GM12864 (cell line): ENCODE measurements around the gene MAP1S.

Experiments used
- DNase-seq: peaks from one replicate; pipeline ENCODE4 v3.0.0-alpha.2; 2011; ENCODE audit warnings: low read depth
- H3K4me3 ChIP-seq: 2 replicates; pipeline ENCODE4 v1.5.1; 2011; ENCODE audit warnings: mild to moderate bottlenecking, low read depth, low read length, control low read depth
- TF ChIP-seq, protein P1 (sequence below): IDR thresholded peaks from 2 replicates; pipeline ENCODE4 v1.5.1; 2011; ENCODE audit warnings: low read depth, mild to moderate bottlenecking, moderate library complexity, low read length, control low read depth, inconsistent platforms; ENCODE audit errors: missing control alignments

MAP1S gene

DNA sequence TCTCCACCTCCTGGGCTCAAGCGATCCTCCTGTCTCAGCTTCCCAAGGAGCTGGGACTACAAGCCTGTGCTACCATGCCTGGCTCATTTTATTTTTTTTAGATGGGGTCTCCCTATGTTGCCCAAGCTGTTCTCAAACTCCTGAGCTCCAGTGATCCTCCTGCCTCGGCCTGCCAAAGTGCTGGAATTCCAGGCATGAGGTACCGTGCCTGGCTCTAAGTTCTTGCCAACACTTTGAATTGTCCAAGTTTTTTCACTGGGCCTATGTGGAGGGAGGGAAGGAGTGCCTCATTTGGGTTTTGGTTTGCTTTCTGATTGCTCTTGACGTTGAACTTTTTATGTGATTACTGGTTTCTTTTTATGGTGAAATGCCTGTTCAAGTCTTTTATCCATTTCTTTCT, 26.7 kb upstream of the MAP1S start:
- DNase-seq: no peak
- TF ChIP-seq, protein P1, sequence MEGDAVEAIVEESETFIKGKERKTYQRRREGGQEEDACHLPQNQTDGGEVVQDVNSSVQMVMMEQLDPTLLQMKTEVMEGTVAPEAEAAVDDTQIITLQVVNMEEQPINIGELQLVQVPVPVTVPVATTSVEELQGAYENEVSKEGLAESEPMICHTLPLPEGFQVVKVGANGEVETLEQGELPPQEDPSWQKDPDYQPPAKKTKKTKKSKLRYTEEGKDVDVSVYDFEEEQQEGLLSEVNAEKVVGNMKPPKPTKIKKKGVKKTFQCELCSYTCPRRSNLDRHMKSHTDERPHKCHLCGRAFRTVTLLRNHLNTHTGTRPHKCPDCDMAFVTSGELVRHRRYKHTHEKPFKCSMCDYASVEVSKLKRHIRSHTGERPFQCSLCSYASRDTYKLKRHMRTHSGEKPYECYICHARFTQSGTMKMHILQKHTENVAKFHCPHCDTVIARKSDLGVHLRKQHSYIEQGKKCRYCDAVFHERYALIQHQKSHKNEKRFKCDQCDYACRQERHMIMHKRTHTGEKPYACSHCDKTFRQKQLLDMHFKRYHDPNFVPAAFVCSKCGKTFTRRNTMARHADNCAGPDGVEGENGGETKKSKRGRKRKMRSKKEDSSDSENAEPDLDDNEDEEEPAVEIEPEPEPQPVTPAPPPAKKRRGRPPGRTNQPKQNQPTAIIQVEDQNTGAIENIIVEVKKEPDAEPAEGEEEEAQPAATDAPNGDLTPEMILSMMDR: no peak
- H3K4me3 ChIP-seq: no peak overlapping the region

DNA sequence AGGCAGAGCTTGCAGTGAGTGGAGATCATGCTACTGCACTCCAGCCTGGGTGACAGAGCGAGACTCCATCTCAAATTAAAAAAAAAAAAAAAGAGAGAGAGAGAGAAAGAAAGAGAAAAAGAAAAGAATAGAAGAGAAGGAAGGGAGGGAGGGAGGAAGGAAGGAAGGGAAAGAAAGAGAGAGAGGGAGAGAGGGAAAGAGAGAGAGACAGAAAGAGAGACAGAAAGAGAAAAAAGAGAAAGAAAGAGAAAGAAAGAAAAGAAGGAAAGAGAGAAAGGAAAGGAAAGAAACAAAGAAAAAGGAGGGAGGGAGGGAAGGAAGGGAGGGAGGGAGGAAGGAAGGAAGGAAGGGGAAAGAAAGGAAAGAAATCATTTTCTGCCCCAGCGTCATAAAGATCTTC, 24.1 kb upstream of the MAP1S start:
- DNase-seq: no peak
- TF ChIP-seq, protein P1: no peak
- no peak overlapping the region for H3K4me3 ChIP-seq

DNA sequence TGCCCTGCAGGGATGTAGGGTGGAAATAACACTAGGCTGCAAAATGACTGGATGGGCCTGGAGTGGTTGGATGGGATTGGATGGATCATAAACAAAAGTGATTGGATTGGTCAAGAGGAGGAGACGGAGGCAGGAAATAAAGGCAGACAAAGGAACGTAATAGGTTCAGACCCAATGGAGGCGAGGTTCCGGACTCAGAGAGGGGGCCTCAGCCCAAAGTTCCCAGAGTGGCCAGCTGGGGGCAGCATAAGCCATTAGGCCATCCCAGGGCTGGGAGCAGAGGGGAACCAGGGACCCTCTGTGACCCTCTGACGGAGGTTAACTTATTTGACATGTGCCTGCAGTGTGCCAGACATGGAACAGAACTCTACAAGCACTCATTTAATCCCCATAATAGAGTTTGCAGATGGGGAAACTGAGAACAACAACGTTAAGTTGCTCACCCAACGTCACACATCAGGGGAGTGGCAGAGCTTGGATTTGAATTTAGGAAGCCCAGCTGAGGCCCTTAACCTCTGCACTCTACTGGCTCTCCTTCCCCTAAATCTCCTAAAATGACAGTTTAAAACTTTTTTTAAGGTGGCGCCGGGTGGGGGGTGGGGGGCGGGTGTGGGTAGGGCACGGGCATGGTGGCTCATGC, 15.3 kb upstream of the MAP1S start:
- no peak overlapping the region for H3K4me3 ChIP-seq
- TF ChIP-seq, protein P1: peak; percentile 96
- DNase-seq: no peak

DNA sequence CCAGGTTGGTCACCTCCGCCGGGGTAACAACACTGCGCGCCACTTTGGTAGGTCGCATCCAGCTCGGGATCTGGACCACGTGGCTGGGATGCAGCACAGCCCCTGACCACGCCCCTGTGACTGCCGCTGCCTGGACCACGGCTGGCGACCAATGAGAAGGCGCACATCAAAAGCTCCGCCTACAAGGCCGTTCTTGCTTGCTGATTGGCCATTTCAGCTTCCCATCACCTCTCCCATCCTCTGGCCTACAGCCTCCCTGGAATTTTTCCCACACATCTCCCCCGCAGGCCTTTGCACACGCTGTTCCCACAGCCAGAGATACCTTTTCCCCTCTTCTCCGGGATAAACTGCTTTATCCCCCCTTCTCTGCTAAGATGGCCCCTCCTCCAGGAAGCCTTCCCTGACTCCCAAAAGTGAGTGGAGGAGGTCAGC, 12.5 kb upstream of the MAP1S start:
- TF ChIP-seq, protein P1: no peak
- no peak for DNase-seq
- no peak overlapping the region for H3K4me3 ChIP-seq

DNA sequence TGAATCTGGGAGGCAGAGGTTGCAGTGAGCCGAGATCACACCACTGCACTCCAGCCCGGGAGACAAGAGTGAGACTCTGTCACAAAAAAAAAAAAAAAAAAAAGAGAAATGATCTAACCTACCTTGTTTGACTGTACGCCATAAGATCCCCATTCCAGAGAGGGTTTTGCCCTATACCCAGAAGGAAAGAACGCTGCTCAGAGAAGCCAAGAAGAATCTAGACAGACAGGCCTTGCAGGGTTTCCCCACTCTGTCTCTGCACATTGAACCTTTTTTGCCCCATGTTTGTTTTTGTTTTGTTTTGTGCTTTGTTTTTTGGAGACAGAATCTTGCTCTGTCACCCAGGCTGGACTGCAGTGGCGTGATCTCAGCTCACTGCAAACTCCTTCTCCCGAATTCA, 7.4 kb upstream of the MAP1S start:
- no peak overlapping the region for H3K4me3 ChIP-seq
- TF ChIP-seq, protein P1: no peak
- no peak for DNase-seq

DNA sequence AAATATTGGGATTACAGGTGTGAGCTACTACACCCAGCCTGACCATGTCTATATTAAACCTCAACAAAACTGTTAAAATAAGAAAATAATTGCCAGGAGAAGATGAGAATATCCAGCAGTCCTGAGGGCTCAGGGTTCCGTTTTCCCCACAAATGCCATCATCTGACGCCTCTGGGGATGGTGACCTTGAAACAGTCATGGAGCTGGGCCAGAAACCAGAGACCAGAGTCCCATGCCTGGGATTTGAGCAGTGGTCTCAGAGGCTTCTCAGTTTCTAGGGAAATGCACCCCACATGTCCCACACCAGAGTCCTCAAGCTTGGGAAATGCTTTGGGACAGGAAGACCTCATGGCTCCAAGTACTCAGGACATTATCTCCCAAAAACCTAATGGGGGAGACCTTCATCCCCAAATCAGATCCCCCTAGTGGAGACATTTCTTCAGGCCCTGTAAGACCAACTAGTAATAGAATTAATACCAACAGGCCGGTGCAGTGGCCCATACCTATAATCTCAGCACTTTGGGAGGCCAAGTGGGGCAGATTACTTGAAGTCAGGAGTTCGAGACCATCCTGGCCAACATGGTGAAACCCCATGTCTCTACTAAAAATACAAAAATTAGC, 2.9 kb upstream of the MAP1S start:
- DNase-seq: no peak
- TF ChIP-seq, protein P1: peak; percentile 19
- no peak overlapping the region for H3K4me3 ChIP-seq

DNA sequence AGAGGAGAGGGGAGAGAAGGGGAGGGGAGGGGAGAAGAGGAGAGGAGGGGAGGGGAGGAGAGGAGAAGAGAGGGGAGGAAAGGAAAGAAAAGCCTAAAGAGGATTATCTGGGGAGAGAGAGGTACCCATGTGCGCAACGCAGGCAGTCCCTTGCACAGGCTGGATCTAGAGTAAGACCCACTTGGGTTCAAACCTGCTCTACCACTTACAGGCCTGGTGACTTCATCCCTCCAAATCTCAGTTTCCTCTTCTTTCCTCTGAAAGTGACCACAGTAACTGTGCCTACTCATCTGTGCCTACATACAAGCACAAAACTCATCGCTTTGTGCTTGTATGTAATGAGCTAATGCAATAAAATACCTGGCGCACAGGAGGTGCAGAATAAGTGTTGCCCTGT, 732 bp upstream of the MAP1S start:
- DNase-seq: no peak
- TF ChIP-seq, protein P1: no peak
- no peak overlapping the region for H3K4me3 ChIP-seq
